ENCODE measurements around the gene ACP7. TPM values are rescaled to one million over a fixed set of nuclear protein-coding genes. Genes with fewer than 3 reads are reported as not detected.

Gene ACP7
- total and polyA plus RNA-seq, 2 donors (not counting 3 experiments of a cell fraction or from before 2014, with no cell fraction given) = 0.04 to 0.49 TPM

GRCh38 chr19:39148939-39149529 lies 64.9 kb downstream of the ACP7 start:
- BruUV-seq (replicated peaks) = no TSS peak
- H2AFZ ChIP-seq (ENCODE audit: low read depth, low read length) = no peak overlapping the region
- no peak overlapping the region for H3K4me2 ChIP-seq (ENCODE audit: insufficient read depth, low read length)
- DNase-seq (ENCODE audit: low read depth, low spot score) (no peak), FAIRE-seq (no peak)
- H3K36me3 ChIP-seq (ENCODE audit: control insufficient read depth in 2 of 2, extremely low read depth in 1 of 2, insufficient read depth in 2 of 2, low read length in 2 of 2) = peaks cover 0 to 3% of the 10 kb centered on the region in 2 experiments
- H3K9ac ChIP-seq (replicated peaks; ENCODE audit: extremely low read depth, insufficient read depth, low read length) = no peak overlapping the region
- no peak for TF ChIP-seq JUN (IDR thresholded peaks at IDR 0.05; ENCODE audit: borderline replicate concordance, insufficient read depth, insufficient read length, low read depth)
- no peak for TF ChIP-seq EZH2 (IDR thresholded peaks at IDR 0.05; ENCODE audit: borderline replicate concordance, low read depth, low read length, severe bottlenecking)
- CTCF ChIA-PET = interaction anchor here (1.2 kb wide), 1 partner anchor 18 kb away, joined by 4 read pairs; no protein-coding TSS in a partner anchor
- H3K9me3 ChIP-seq (replicated peaks; ENCODE audit: control insufficient read depth, insufficient read depth, low read length) = no peaks in the 10 kb centered on the region
- H3K27ac ChIP-seq (ENCODE audit: insufficient read depth, low read depth, low read length) = no peak overlapping the region
- peaks cover 15% of the 10 kb centered on the region for H3K4me1 ChIP-seq (ENCODE audit: control insufficient read depth, extremely low read depth, insufficient read depth, low read length)
- no peaks in the 10 kb centered on the region for H3K9me1 ChIP-seq (replicated peaks; ENCODE audit: control insufficient read depth, extremely low read depth, insufficient read depth, low read length)
- intact Hi-C loops (cut with micrococcal nuclease) (no loop called here), dilution Hi-C loops (cut with MboI; ENCODE audit: extremely low pct_ligation_motif_present, low sequenced_read_pairs) (no loop called here)
- H3K27me3 ChIP-seq (ENCODE audit: control insufficient read depth in 2 of 2, insufficient read depth in 2 of 2, low read length in 2 of 2) = no peaks in the 10 kb centered on the region
- H3K4me3 ChIP-seq (replicated peaks in 1 of 3; ENCODE audit: insufficient read depth in 1 of 3, low read depth in 1 of 3, low read length in 3 of 3) = no peak overlapping the region
- peaks cover 50% of the 10 kb centered on the region for H3K79me2 ChIP-seq (ENCODE audit: control insufficient read depth, insufficient read depth, low read length)
- H4K20me1 ChIP-seq (replicated peaks; ENCODE audit: control insufficient read depth, extremely low read depth, insufficient read depth, low read length) = peaks cover 3% of the 10 kb centered on the region
- POLR2A ChIA-PET = no interaction called here

- POLR2A ChIA-PET = no interaction called here
- FAIRE-seq = no peak
Observed at GRCh38 chr19:39150235-39150634, 66.1 kb downstream of the ACP7 start.

More at GRCh38 chr19:39150235-39150634, 66.1 kb downstream of the ACP7 start:
- no peaks in the 10 kb centered on the region for H3K9me1 ChIP-seq (replicated peaks; ENCODE audit: control insufficient read depth, extremely low read depth, insufficient read depth, low read length)
- BruUV-seq (replicated peaks) = no TSS peak
- peaks cover 53% of the 10 kb centered on the region for H3K79me2 ChIP-seq (ENCODE audit: control insufficient read depth, insufficient read depth, low read length)
- no peak overlapping the region for H3K9ac ChIP-seq (replicated peaks; ENCODE audit: extremely low read depth, insufficient read depth, low read length)
- intact Hi-C loops (cut with micrococcal nuclease) (no loop called here), dilution Hi-C loops (cut with MboI; ENCODE audit: extremely low pct_ligation_motif_present, low sequenced_read_pairs) (no loop called here)
- H4K20me1 ChIP-seq (replicated peaks; ENCODE audit: control insufficient read depth, extremely low read depth, insufficient read depth, low read length) = peaks cover 3% of the 10 kb centered on the region
- no peak overlapping the region for H3K4me3 ChIP-seq (replicated peaks in 1 of 3; ENCODE audit: insufficient read depth in 1 of 3, low read depth in 1 of 3, low read length in 3 of 3)
- TF ChIP-seq MYC (IDR thresholded peaks at IDR 0.05; ENCODE audit: low read depth, low read length) = no peak
- TF ChIP-seq FOS (IDR thresholded peaks at IDR 0.05; ENCODE audit: borderline replicate concordance, insufficient read depth, low read length) = no peak
- no peak for TF ChIP-seq GATA2 (IDR thresholded peaks at IDR 0.05; ENCODE audit: insufficient read depth, insufficient read length, low read depth, low read length)
- TF ChIP-seq POLR2A (IDR thresholded peaks at IDR 0.05; ENCODE audit: low read depth, low read length) = no peak
- no peak for TF ChIP-seq POLR2AphosphoS5 (IDR thresholded peaks at IDR 0.05; ENCODE audit: insufficient read depth, low read depth, low read length)
- no peak for TF ChIP-seq MAX (IDR thresholded peaks at IDR 0.05; ENCODE audit: insufficient read depth, insufficient read length)
- no peak for TF ChIP-seq JUN (IDR thresholded peaks at IDR 0.05; ENCODE audit: borderline replicate concordance, insufficient read depth, insufficient read length, low read depth)
- no peak for TF ChIP-seq CTCF (IDR thresholded peaks at IDR 0.05; ENCODE audit: extremely low read depth in 1 of 2, insufficient read depth in 1 of 2, low read depth in 1 of 2, low read length in 2 of 2)
- TF ChIP-seq EZH2 (IDR thresholded peaks at IDR 0.05; ENCODE audit: borderline replicate concordance, low read depth, low read length, severe bottlenecking) = no peak
- H3K4me2 ChIP-seq (ENCODE audit: insufficient read depth, low read length) = no peak overlapping the region
- H3K4me1 ChIP-seq (ENCODE audit: control insufficient read depth, extremely low read depth, insufficient read depth, low read length) = peaks cover 3% of the 10 kb centered on the region
- no peak overlapping the region for H2AFZ ChIP-seq (ENCODE audit: low read depth, low read length)
- no peak for DNase-seq (ENCODE audit: low read depth, low spot score)
- H3K27ac ChIP-seq (ENCODE audit: insufficient read depth, low read depth, low read length) = no peak overlapping the region
- peaks cover 0 to 3% of the 10 kb centered on the region in 2 experiments for H3K36me3 ChIP-seq (ENCODE audit: control insufficient read depth in 2 of 2, extremely low read depth in 1 of 2, insufficient read depth in 2 of 2, low read length in 2 of 2)
- CTCF ChIA-PET = no interaction called here
- H3K9me3 ChIP-seq (replicated peaks; ENCODE audit: control insufficient read depth, insufficient read depth, low read length) = no peaks in the 10 kb centered on the region
- H3K27me3 ChIP-seq (ENCODE audit: control insufficient read depth in 2 of 2, insufficient read depth in 2 of 2, low read length in 2 of 2) = no peaks in the 10 kb centered on the region
